Colonic mucosa (tissue), 4 donors: ENCODE data around the gene SCO1. TPM values are rescaled to one million over a fixed set of nuclear protein-coding genes. Genes with fewer than 3 reads are reported as not detected.

Source experiments
- DNase-seq: peaks from one replicate; pipeline ENCODE4 v3.0.0-alpha.2; 2020
- H3K27ac ChIP-seq: fragments of 200-600 bp; one replicate; pipeline ENCODE4 v1.8.0; 2021
- H3K27me3 ChIP-seq: fragments of 200-600 bp; one replicate; pipeline ENCODE4 v1.8.0; 2021
- H3K36me3 ChIP-seq: fragments of 200-600 bp; one replicate; pipeline ENCODE4 v1.8.0; 2021
- H3K4me1 ChIP-seq: fragments of 200-600 bp; one replicate; pipeline ENCODE4 v1.8.0; 2021; ENCODE audit warnings: mild to moderate bottlenecking
- H3K4me3 ChIP-seq: fragments of 200-600 bp; one replicate; pipeline ENCODE4 v1.8.0; 2021
- H3K9ac ChIP-seq, 2 donors: one replicate each; pipeline ENCODE4 v1.7.0; 2013; ENCODE audit warnings: control low read depth in 2 of 2, low read depth in 2 of 2, low read length in 2 of 2
- H3K9me3 ChIP-seq: fragments of 200-600 bp; one replicate; pipeline ENCODE4 v1.8.0; 2021
- intact Hi-C: fragments of 100-400 bp; cut with DNase I; formaldehyde crosslinking; loops from one replicate; pipeline ENCODE4 v1.14.1; 2022
- total RNA-seq, 2 donors: library from RNA; stranded (reverse); fragmentation: NEBNext Ultra II Directional in 1 of 2; extraction: Animal tissue kit (Norgen Biotek cat#: 25700) in 1 of 2; gene quantifications; one replicate each; pipeline ENCODE4 v1.2.1, GENCODE V29; 2021
- TF ChIP-seq, protein P1 (sequence below): fragments of 200-600 bp; IDR thresholded peaks from one replicate; pipeline ENCODE4 v1.8.0; 2022; ENCODE audit warnings: antibody characterized with exemption, mild to moderate bottlenecking
- donor health status: healthy.
- donor health status: DM: no; HTN: no; CAD: no.
- donor health status: DM: no; HTN: no; CAD: no.

The SCO1 gene
- total RNA-seq, 2 donors from 2014 or later, result 41.8 to 54.7 TPM

- H3K9ac ChIP-seq, result no peak overlapping the region
- H3K27ac ChIP-seq, result no peak overlapping the region
- TF ChIP-seq, protein P1, sequence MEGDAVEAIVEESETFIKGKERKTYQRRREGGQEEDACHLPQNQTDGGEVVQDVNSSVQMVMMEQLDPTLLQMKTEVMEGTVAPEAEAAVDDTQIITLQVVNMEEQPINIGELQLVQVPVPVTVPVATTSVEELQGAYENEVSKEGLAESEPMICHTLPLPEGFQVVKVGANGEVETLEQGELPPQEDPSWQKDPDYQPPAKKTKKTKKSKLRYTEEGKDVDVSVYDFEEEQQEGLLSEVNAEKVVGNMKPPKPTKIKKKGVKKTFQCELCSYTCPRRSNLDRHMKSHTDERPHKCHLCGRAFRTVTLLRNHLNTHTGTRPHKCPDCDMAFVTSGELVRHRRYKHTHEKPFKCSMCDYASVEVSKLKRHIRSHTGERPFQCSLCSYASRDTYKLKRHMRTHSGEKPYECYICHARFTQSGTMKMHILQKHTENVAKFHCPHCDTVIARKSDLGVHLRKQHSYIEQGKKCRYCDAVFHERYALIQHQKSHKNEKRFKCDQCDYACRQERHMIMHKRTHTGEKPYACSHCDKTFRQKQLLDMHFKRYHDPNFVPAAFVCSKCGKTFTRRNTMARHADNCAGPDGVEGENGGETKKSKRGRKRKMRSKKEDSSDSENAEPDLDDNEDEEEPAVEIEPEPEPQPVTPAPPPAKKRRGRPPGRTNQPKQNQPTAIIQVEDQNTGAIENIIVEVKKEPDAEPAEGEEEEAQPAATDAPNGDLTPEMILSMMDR, result peak; percentile 78
- H3K9me3 ChIP-seq, result no peaks in the 10 kb centered on the region
- intact Hi-C loops, result loop anchor here (5.0 kb wide), 1 partner anchor 201 kb away; no protein-coding TSS in a partner anchor
- peak; percentile 74 for DNase-seq
- H3K36me3 ChIP-seq, result no peaks in the 10 kb centered on the region
- no peaks in the 10 kb centered on the region for H3K4me1 ChIP-seq
- no peaks in the 10 kb centered on the region for H3K27me3 ChIP-seq
- H3K4me3 ChIP-seq, result no peak overlapping the region
These were observed 50.8 kb downstream of the SCO1 start for GRCh38 chr17:10646392-10646990.

DNA sequence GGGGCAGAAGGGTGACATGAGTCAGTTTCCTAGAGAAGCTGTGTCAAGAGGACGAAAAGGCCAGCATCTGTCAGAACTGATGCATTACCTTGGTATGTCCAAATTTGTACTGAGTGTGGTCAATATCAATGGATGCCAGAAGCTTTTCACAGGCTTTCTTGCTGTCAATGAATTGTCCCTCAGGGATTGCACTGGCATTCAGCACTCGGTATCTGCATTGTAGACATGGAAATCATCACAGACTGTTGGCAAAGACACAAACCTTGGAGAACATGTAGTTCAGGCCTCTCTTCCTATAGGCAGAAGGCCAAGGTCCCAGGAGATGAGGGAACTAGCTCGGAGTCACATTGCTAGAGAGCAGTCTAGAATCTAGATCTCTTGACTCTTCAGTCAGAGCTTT is 56.9 kb downstream of the SCO1 start:
- Histone ChIP-seq H3K27me3 (no peaks in the 10 kb centered on the region), H3K9me3 (no peaks in the 10 kb centered on the region), H3K27ac (no peak overlapping the region), H3K4me3 (no peak overlapping the region), H3K36me3 (no peaks in the 10 kb centered on the region), H3K9ac (no peak overlapping the region), H3K4me1 (no peaks in the 10 kb centered on the region)
- intact Hi-C loops, result no loop called here
- DNase-seq, result no peak
- TF ChIP-seq, protein P1, result no peak

- Histone ChIP-seq H3K27me3 (no peaks in the 10 kb centered on the region), H3K9ac (no peak overlapping the region), H3K27ac (no peak overlapping the region), H3K4me1 (no peaks in the 10 kb centered on the region), H3K4me3 (no peak overlapping the region), H3K9me3 (no peaks in the 10 kb centered on the region), H3K36me3 (no peaks in the 10 kb centered on the region)
- TF ChIP-seq, protein P1, result no peak
- no peak for DNase-seq
- intact Hi-C loops, result no loop called here
These were observed 59.2 kb downstream of the SCO1 start for GRCh38 chr17:10638151-10638550.

DNA sequence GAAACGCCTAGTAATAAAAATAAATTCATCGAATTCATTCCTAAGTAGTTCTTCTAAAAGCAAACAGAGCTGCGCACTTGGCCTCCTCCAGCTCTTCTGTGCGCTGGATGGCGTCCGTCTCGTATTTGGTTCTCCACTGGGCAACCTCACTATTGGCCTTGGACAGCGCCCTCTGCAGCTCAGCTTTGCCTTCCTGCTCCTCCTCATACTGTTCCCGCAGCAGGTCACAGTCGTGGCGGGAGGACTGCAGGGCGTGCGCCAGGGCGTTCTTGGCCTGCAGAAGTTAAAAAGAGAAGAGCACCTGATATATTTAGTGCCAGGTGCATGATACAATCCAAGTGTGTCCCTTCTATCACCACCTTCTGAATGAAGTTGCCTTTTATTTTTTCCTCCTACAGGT is 62.0 kb downstream of the SCO1 start:
- intact Hi-C loops, result no loop called here
- Histone ChIP-seq H3K27me3 (no peaks in the 10 kb centered on the region), H3K36me3 (no peaks in the 10 kb centered on the region), H3K4me1 (no peaks in the 10 kb centered on the region), H3K9me3 (no peaks in the 10 kb centered on the region), H3K4me3 (no peak overlapping the region), H3K27ac (no peak overlapping the region), H3K9ac (no peak overlapping the region)
- no peak for DNase-seq
- TF ChIP-seq, protein P1, result no peak

GRCh38 chr17:10633738-10634379 is 63.5 kb downstream of the SCO1 start:
- H3K36me3 ChIP-seq, result no peaks in the 10 kb centered on the region
- no peak overlapping the region for H3K4me3 ChIP-seq
- no peaks in the 10 kb centered on the region for H3K4me1 ChIP-seq
- TF ChIP-seq, protein P1, result no peak
- no peak overlapping the region for H3K27ac ChIP-seq
- intact Hi-C loops, result no loop called here
- no peaks in the 10 kb centered on the region for H3K9me3 ChIP-seq
- no peak overlapping the region for H3K9ac ChIP-seq
- no peaks in the 10 kb centered on the region for H3K27me3 ChIP-seq
- DNase-seq, result no peak
